ENCODE measurements around the gene PARD6A.

PARD6A gene

DNA sequence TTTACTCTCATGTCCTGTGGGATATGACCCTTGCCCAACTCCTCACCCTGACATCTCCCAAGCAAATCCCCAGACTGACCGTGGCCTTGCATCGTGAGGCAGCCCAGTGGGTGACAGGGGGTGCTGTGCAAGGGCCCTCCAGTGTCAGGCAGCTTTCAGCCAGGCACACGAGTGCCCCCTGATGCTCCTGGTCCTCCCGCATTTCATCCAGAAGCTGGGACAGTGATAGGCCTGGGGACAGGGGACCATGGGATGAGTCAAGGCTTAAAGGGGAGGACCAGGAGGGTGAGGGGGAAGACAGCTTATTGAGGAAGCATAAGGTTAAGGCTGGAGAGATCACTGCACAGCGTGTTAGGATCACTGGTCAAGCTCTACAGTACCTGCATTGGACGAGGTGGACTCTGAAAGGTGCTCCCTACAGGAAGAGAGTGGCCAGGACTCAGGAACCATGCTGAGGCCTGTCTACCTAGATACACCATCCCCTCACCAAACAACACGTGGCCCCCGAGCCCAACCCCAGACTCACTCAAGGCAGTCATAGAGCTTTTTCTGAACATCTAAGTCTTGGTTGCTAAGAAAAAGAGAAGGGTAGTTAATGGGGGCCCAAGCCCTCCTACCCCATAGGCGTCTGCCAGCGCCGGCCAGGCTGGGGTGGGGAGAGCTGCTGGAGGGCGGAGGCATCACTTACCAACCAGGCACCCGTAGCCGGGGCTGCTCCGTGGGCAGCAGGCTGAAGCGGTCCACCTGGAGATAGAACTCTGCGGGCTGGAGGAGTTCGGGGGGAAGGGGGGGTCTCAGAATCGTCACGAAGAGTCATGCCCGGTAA is 1.7 kb upstream of the PARD6A start:
- DNase-seq (ENCODE audit: low spot score) (no peak), ATAC-seq (ENCODE audit: low read depth) (no peak; the same call in 2 of the 3 replicates)
- H3K27me3 ChIP-seq (ENCODE audit: insufficient read depth, poor library complexity, severe bottlenecking) = peaks cover 13% of the 10 kb centered on the region
- H3K4me1 ChIP-seq (ENCODE audit: insufficient read depth, poor library complexity, severe bottlenecking) = no peaks in the 10 kb centered on the region
- TF ChIP-seq CTCF (IDR thresholded peaks at IDR 0.05; ENCODE audit: poor library complexity, severe bottlenecking) = no peak
- peaks cover 10% of the 10 kb centered on the region for H3K36me3 ChIP-seq (ENCODE audit: low read depth)
- no peaks in the 10 kb centered on the region for H3K9me3 ChIP-seq (ENCODE audit: severe bottlenecking)
- H3K4me3 ChIP-seq (ENCODE audit: severe bottlenecking) = peak overlapping the region; percentile 85
- peak overlapping the region; percentile 57 for H3K27ac ChIP-seq (ENCODE audit: poor library complexity, severe bottlenecking)

DNA sequence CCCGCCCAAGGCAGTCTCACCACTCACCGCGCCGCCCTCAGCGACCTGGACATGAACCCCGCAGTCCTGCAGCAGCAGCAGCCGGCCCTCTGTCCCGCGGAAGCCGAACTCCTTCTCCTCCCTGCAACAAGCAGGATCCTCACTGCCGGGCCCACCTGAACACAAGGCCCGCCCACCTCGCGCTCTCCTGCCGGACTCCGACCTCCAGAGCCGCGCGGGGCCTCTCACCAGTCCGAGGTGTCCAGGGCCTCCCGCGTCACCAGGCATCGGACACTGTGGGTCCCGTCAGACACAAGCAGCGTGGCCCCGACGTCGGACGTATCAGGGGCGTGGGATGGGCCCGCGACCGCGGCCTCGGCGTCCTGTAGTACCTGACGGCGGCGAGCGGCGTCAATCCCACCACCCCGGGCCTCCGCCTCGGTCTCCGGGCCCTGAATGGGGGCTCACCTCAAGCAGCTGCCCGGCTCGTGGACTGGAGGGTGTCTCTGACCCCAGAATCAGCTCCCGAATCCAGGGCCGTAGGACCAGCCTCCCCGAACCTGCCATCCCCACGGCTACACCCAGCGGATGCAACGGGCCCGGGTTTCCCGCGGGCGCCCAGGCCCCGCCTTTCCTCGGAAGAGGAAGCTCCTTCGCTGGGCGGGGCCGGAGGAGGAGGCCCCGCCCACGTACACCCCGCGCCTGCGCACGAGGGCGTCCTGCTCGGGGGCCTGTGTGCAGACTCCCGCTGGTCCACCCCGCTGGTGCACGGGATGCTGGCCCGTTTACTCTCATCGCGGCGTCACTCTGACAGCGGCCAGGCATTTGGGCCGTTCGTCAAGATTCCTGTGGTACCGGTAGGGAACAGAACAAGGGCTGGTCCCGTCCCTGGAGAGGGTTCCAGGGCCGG is 841 bp upstream of the PARD6A start, which contains the start of gene ACD:
TSS of gene ACD (minus strand) at position 586 of the 889 bp plus-strand sequence. CDS start at position 546, 40 bp downstream.
- Histone ChIP-seq H3K9me3 (ENCODE audit: severe bottlenecking) (no peaks in the 10 kb centered on the region), H3K4me3 (ENCODE audit: severe bottlenecking) (peak within 1 kb of the TSS; percentile 85), H3K4me1 (ENCODE audit: insufficient read depth, poor library complexity, severe bottlenecking) (no peaks in the 10 kb centered on the region), H3K27ac (ENCODE audit: poor library complexity, severe bottlenecking) (peak within 1 kb of the TSS; percentile 57), H3K36me3 (ENCODE audit: low read depth) (peaks cover 10% of the 10 kb centered on the region), H3K27me3 (ENCODE audit: insufficient read depth, poor library complexity, severe bottlenecking) (peaks cover 5% of the 10 kb centered on the region)
- no peak for TF ChIP-seq CTCF (IDR thresholded peaks at IDR 0.05; ENCODE audit: poor library complexity, severe bottlenecking)
- DNase-seq (ENCODE audit: low spot score) = peak; percentile 88
- peak; percentile 64 for ATAC-seq (ENCODE audit: low read depth)

DNA sequence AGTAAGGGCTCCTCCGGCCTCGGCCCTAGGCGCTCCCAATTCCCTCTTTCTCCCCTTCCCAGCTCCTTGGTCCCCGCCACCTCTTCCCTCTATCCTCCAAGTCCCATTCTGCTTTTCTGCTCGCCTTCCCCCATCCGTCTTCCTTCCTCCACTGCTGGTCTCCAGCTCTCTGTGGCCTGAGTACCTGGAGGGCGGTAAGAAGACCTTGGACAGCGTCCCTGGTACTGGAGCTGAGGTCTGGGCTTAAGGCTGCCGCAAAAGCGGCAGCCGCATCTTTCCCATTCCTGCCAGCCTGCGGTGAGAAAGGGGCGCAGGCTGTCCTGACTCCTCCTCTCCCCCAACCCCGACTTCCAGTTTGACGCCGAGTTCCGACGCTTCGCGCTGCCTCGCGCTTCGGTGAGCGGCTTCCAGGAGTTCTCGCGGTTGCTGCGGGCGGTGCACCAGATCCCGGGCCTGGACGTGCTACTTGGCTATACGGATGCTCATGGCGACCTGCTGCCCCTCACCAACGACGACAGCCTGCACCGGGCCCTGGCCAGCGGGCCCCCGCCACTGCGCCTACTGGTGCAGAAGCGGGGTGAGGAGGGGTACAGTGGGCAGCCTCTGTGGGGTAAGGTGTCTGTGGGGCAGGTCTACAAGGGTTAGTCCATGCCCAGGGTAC is 471 bp downstream of the PARD6A start:
- peak overlapping the region; percentile 85 for H3K4me3 ChIP-seq (ENCODE audit: severe bottlenecking)
- H3K27ac ChIP-seq (ENCODE audit: poor library complexity, severe bottlenecking) = peak overlapping the region; percentile 57
- DNase-seq (ENCODE audit: low spot score) (no peak), ATAC-seq (ENCODE audit: low read depth) (peak; percentile 20)
- H3K36me3 ChIP-seq (ENCODE audit: low read depth) = peaks cover 10% of the 10 kb centered on the region
- H3K27me3 ChIP-seq (ENCODE audit: insufficient read depth, poor library complexity, severe bottlenecking) = no peaks in the 10 kb centered on the region
- no peak for TF ChIP-seq CTCF (IDR thresholded peaks at IDR 0.05; ENCODE audit: poor library complexity, severe bottlenecking)
- H3K4me1 ChIP-seq (ENCODE audit: insufficient read depth, poor library complexity, severe bottlenecking) = peaks cover 3% of the 10 kb centered on the region
- no peaks in the 10 kb centered on the region for H3K9me3 ChIP-seq (ENCODE audit: severe bottlenecking)

GRCh38 chr16:67661886-67662652 is 1.3 kb downstream of the PARD6A start:
- no peak for TF ChIP-seq CTCF (IDR thresholded peaks at IDR 0.05; ENCODE audit: poor library complexity, severe bottlenecking)
- H3K4me1 ChIP-seq (ENCODE audit: insufficient read depth, poor library complexity, severe bottlenecking) = peaks cover 3% of the 10 kb centered on the region
- no peak overlapping the region for H3K4me3 ChIP-seq (ENCODE audit: severe bottlenecking)
- no peak for ATAC-seq (ENCODE audit: low read depth)
- H3K27ac ChIP-seq (ENCODE audit: poor library complexity, severe bottlenecking) = no peak overlapping the region
- H3K27me3 ChIP-seq (ENCODE audit: insufficient read depth, poor library complexity, severe bottlenecking) = no peaks in the 10 kb centered on the region
- no peak for DNase-seq (ENCODE audit: low spot score)
- H3K36me3 ChIP-seq (ENCODE audit: low read depth) = peaks cover 10% of the 10 kb centered on the region
- H3K9me3 ChIP-seq (ENCODE audit: severe bottlenecking) = no peaks in the 10 kb centered on the region
